ENCODE measurements around the gene TTC39B.

Gene TTC39B

DNA sequence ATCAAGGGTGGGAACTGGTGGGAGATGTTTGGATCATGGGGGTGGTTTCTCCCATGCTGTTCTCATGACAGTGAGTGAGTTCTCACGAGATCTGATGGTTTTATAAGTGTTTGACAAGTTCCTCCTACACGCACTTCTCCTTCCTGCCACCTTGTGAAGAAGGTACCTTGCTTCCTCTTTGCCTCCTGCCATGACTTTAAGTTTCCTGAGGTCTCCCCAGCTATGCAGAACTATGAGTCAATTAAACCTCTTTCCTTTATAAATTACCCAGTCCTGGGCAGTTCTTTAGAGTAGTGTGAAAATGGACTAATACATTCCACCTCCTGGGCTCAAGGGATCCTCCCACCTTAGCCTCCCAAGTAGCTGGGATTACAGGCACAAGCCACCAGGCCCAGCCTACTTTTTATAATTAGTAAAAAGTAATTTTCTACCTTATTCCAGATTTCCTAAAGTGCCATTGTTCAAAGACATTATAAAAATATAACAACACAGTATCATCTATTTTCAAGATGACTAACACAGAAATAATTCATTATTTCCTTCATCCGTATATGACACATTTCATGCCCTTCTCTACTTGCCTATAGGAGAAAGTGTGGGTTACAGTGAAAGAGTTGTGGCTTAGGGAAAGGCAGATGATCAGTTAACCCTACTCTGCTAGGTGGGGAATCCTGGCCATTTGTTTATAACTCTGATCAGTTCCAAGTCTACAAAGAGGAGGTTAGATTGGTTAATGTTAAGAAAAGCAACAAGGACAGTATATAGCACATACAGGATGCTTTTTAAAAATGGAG lies 99.9 kb downstream of the TTC39B start:
- TF ChIP-seq, protein P1, sequence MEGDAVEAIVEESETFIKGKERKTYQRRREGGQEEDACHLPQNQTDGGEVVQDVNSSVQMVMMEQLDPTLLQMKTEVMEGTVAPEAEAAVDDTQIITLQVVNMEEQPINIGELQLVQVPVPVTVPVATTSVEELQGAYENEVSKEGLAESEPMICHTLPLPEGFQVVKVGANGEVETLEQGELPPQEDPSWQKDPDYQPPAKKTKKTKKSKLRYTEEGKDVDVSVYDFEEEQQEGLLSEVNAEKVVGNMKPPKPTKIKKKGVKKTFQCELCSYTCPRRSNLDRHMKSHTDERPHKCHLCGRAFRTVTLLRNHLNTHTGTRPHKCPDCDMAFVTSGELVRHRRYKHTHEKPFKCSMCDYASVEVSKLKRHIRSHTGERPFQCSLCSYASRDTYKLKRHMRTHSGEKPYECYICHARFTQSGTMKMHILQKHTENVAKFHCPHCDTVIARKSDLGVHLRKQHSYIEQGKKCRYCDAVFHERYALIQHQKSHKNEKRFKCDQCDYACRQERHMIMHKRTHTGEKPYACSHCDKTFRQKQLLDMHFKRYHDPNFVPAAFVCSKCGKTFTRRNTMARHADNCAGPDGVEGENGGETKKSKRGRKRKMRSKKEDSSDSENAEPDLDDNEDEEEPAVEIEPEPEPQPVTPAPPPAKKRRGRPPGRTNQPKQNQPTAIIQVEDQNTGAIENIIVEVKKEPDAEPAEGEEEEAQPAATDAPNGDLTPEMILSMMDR (conservative IDR thresholded peaks at IDR 0.05), result no peak
- no peak overlapping the region for H3K27ac ChIP-seq

DNA sequence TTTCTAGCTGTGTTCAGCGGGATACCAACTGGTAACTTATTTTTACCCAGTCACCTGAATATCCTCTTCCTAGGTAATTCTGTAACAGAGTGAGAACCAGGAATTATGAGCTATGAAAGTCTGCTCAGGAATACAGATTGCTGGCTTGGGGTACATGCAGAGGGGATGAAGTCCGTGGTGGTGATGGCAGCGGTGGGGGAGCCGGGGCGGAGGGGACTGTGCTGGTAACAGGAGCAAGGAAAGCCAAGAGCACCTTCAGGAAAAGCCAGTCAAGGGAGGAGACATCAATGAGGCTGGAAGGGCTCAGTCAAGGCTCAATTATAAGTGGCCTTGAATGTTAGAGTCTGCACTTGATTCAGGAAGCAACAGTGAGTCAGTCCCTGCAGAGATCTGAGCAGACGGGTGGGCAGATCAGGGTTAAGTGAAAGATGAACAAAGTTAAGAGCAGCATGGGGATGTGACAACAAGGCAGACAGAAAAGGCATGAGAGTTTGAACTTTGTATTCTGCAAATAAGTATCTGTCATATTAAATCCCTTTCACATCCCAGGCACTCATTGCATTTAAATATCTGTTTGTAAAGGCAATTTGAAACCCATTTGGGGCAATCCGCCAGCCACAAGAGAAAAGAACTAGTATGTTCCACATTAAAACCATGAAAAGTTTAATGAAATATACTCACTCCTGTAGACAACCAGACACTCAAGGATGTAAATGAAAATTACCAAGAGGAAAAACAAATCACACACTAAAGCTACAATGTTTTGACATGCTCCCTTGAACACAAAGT lies 101.2 kb downstream of the TTC39B start:
- peak overlapping the region; percentile 3; the same call in 1 of the 2 replicates for H3K27ac ChIP-seq
- TF ChIP-seq, protein P1 (conservative IDR thresholded peaks at IDR 0.05), result no peak

DNA sequence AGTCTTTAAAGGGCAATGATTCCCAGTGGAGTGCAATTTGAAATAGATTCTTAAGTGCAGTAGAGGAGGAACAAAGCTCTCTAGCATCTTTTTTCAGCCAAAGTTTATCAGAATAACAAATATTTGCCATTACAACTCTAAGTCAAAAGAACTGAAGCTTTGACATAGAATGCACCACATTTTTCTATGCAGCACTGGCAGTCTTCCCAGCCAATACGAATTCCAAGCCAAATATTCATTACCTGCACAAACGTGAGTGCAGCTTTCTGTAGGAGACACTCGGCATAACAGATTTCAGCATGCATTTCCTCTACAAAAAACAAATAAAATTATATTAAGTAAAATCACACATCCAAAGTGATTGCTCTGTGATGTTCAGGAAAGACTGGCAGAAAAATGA lies 103.4 kb downstream of the TTC39B start:
- H3K27ac ChIP-seq, result no peak overlapping the region
- TF ChIP-seq, protein P1 (conservative IDR thresholded peaks at IDR 0.05), result no peak

DNA sequence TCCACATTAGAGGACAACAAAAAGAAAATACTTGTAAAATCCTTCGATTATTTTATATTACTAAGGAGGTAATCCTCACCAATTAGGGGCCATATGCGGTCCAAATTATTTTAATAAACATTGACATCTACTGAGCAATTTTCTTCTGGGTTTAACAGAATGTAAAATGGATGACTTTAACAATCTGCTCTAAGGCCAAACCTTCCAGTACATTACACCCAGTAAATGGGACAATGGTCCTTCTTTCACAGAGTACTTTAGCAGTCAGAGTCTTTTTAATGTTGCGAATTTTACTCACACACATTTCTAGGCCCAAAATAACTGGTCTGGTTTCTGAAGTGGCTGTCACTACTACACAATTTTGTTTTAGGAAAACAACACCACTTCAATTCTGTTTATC lies 106.9 kb downstream of the TTC39B start:
- H3K27ac ChIP-seq, result no peak overlapping the region
- TF ChIP-seq, protein P1 (conservative IDR thresholded peaks at IDR 0.05), result no peak

DNA sequence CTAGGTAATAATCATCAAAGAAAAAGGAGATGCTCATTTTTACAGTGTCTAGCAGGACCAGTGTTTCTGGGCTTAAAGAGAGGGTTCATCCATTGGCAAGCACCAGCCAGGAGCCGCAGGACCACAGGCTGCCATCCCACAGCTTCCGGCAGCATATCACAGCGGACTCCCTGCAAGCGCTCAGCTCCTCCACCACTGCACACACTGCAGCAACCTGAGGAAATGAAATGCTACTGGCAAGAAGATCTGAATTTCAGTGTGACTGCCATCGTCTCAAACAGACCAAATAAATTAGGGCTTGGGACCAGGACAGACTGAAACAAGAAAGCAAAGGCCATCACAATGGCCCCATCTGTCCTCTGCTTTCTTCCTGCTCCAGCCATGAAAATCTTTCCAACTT lies 114.2 kb downstream of the TTC39B start:
- TF ChIP-seq, protein P1 (conservative IDR thresholded peaks at IDR 0.05), result no peak
- H3K27ac ChIP-seq, result no peak overlapping the region

DNA sequence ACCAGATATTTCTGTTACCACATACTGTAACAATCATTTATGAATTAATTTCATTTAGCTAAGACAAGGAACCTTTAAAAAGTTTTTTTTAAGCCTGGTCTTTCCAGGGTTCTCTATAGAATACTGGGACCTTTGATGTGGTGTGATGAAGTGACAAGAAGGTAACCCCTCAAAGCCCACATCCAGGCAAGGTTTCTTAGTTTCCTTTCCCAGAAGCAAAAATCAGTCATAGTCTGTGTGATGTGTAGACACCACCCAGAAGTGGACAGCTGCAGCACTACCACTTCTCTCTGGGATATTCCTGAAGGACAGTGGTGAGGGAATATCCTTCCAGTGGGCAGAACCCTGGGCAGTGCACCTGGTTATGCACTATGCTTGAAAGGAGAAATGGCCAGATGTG lies 115.6 kb downstream of the TTC39B start:
- TF ChIP-seq, protein P1 (conservative IDR thresholded peaks at IDR 0.05), result no peak
- no peak overlapping the region for H3K27ac ChIP-seq

GRCh38 chr9:15189481-15189880 lies 117.5 kb downstream of the TTC39B start:
- TF ChIP-seq, protein P1 (conservative IDR thresholded peaks at IDR 0.05), result no peak

More at GRCh38 chr9:15189481-15189880, 117.5 kb downstream of the TTC39B start:
- no peak overlapping the region for H3K27ac ChIP-seq
